Spleen (tissue), 7 donors: ENCODE data around the gene TMEM200C.

Experiments
- CTCF ChIP-seq, 11 experiments: fragments of 200-600 bp in 7 of 11; fragments of 450-650 bp in 4 of 11; sonication (generic) in 4 of 11; IDR thresholded peaks in 8 of 11; conservative IDR thresholded peaks in 3 of 11; 1 replicate in 7 of 11; 2 replicates in 4 of 11; pipeline versions ENCODE4 v1.4.0 to v1.8.0; 2016 to 2021; ENCODE audit warnings: antibody characterized with exemption in 11 of 11, inconsistent platforms in 4 of 11, mild to moderate bottlenecking in 1 of 11
- POLR2A ChIP-seq, 3 donors: fragments of 450-650 bp; IDR thresholded peaks; one replicate each; pipeline ENCODE4 v1.5.1; 2017; ENCODE audit warnings: antibody characterized with exemption in 3 of 3, mild to moderate bottlenecking in 1 of 3
- POLR2AphosphoS5 ChIP-seq, 3 donors: sonication (generic); formaldehyde crosslinking; IDR thresholded peaks; one replicate each; pipeline ENCODE4 v1.5.1; 2017; ENCODE audit warnings: antibody characterized with exemption in 3 of 3
- donor health status: DM: no; HTN: no; CAD: no; lungs with moderate emphysema.
- donor health status: DM: no; HTN: no; CAD: no.
- donor health status: DM: no; HTN: no; CAD: no.

GRCh38 chr18:5842653-5843052 is 52.7 kb downstream of the TMEM200C start:
- TF ChIP-seq POLR2AphosphoS5 (IDR thresholded peaks at IDR 0.05) = no peak
- TF ChIP-seq CTCF (IDR thresholded peaks at IDR 0.05 in 8 of 11, conservative IDR thresholded peaks at IDR 0.05 in 3 of 11) = no peak
- no peak for TF ChIP-seq POLR2A (IDR thresholded peaks at IDR 0.05)
